Neural cell (in vitro differentiated cells): Measurements from ENCODE around the gene CDCP1. TPM values are rescaled to one million over a fixed set of nuclear protein-coding genes. Genes with fewer than 3 reads are reported as not detected.

Source experiments
- H2AFZ ChIP-seq: fragments of 200-600, 300-800 bp; sonication (generic), shearing (Covaris generic); 2 replicates; pipeline ENCODE4 v1.6.0; 2014; ENCODE audit warnings: low read depth, mild to moderate bottlenecking, antibody characterized with exemption, low read length, moderate library complexity
- H3F3A ChIP-seq: fragments of 200-600 bp; shearing (Covaris generic); 2 replicates; pipeline ENCODE4 v1.6.1; 2016; ENCODE audit warnings: mild to moderate bottlenecking, moderate library complexity, mixed read lengths, antibody characterized with exemption, low read length; ENCODE audit not compliant: insufficient read depth, poor library complexity, severe bottlenecking
- H3K27ac ChIP-seq: fragments of 200-600, 300-800 bp; sonication (generic), shearing (Covaris generic); 2 replicates; pipeline ENCODE4 v1.5.1; 2014; ENCODE audit warnings: mild to moderate bottlenecking, low read length, moderate library complexity
- H3K27me3 ChIP-seq: fragments of 300-800, 200-600 bp; sonication (generic), shearing (Covaris generic); 2 replicates; pipeline ENCODE4 v1.6.0; 2014; ENCODE audit warnings: mild to moderate bottlenecking, low read depth, low read length, moderate library complexity; ENCODE audit not compliant: insufficient read depth
- H3K36me3 ChIP-seq: fragments of 300-800, 200-600 bp; sonication (generic), shearing (Covaris generic); 2 replicates; pipeline ENCODE4 v1.5.1; 2014; ENCODE audit warnings: mild to moderate bottlenecking, antibody characterized with exemption, low read length, moderate library complexity; ENCODE audit not compliant: insufficient read depth
- H3K4me2 ChIP-seq: fragments of 300-800, 200-600 bp; sonication (generic), shearing (Covaris generic); 2 replicates; pipeline ENCODE4 v1.6.0; 2014; ENCODE audit warnings: mild to moderate bottlenecking, low read length
- H3K4me3 ChIP-seq: fragments of 300-800, 200-600 bp; sonication (generic), shearing (Covaris generic); 2 replicates; pipeline ENCODE4 v1.5.1; 2014; ENCODE audit warnings: mild to moderate bottlenecking, low read length, moderate library complexity
- H3K79me2 ChIP-seq: fragments of 200-600 bp; shearing (Covaris generic); replicated peaks from 2 replicates; pipeline ENCODE4 v1.6.0; 2014; ENCODE audit warnings: mild to moderate bottlenecking, low read length, moderate library complexity; ENCODE audit not compliant: insufficient read depth
- H3K9ac ChIP-seq: fragments of 300-800, 200-600 bp; sonication (generic), shearing (Covaris generic); 2 replicates; pipeline ENCODE4 v1.6.1; 2016; ENCODE audit warnings: mild to moderate bottlenecking, low read length, mixed read lengths
- H3K9me2 ChIP-seq: fragments of 200-600 bp; shearing (Covaris generic); 2 replicates; pipeline ENCODE4 v1.6.1; 2016; ENCODE audit warnings: mild to moderate bottlenecking, low read length, mixed read lengths; ENCODE audit not compliant: insufficient read depth
- H3K9me3 ChIP-seq: fragments of 200-600, 300-800 bp; sonication (generic), shearing (Covaris generic); 2 replicates; pipeline ENCODE4 v1.6.1; 2016; ENCODE audit warnings: mild to moderate bottlenecking, mixed run types, low read length, moderate library complexity, mixed read lengths
- H4K20me1 ChIP-seq: fragments of 200-600 bp; shearing (Covaris generic); 2 replicates; pipeline ENCODE4 v1.6.1; 2016; ENCODE audit warnings: mild to moderate bottlenecking, mixed run types; ENCODE audit not compliant: insufficient read depth
- CTCF ChIP-seq: fragments of 450-650 bp; IDR thresholded peaks from 2 replicates; pipeline ENCODE4 v1.5.1; 2014; ENCODE audit warnings: antibody characterized with exemption, mild to moderate bottlenecking, moderate library complexity; ENCODE audit not compliant: poor library complexity, severe bottlenecking
- EP300 ChIP-seq: fragments of 450-650 bp; conservative IDR thresholded peaks from 2 replicates; pipeline ENCODE4 v1.6.1; 2014; ENCODE audit warnings: antibody characterized with exemption, mild to moderate bottlenecking, moderate library complexity; ENCODE audit not compliant: poor library complexity, severe bottlenecking
- EZH2 ChIP-seq: fragments of 200-600, 300-800 bp; shearing (Covaris generic), sonication (generic); IDR thresholded peaks from 2 replicates; pipeline ENCODE4 v1.6.1; 2014; ENCODE audit warnings: antibody characterized with exemption, low read length, borderline replicate concordance, mild to moderate bottlenecking; ENCODE audit not compliant: insufficient read depth, poor library complexity, severe bottlenecking
- MXI1 ChIP-seq: fragments of 450-650 bp; conservative IDR thresholded peaks from 2 replicates; pipeline ENCODE4 v1.6.1; 2014; ENCODE audit warnings: antibody characterized with exemption, mild to moderate bottlenecking; ENCODE audit not compliant: poor library complexity, severe bottlenecking
- POLR2AphosphoS5 ChIP-seq: IDR thresholded peaks from 2 replicates; pipeline ENCODE4 v1.6.1; 2012
- RAD21 ChIP-seq: fragments of 450-650 bp; conservative IDR thresholded peaks from 2 replicates; pipeline ENCODE4 v1.6.1; 2014; ENCODE audit warnings: antibody characterized with exemption, mild to moderate bottlenecking, moderate library complexity
- REST ChIP-seq: IDR thresholded peaks from 2 replicates; pipeline ENCODE4 v1.6.1; 2012; ENCODE audit warnings: borderline replicate concordance
- SMC3 ChIP-seq: fragments of 450-650 bp; conservative IDR thresholded peaks from 2 replicates; pipeline ENCODE4 v1.6.1; 2014; ENCODE audit warnings: antibody characterized with exemption, mild to moderate bottlenecking, moderate library complexity; ENCODE audit not compliant: poor library complexity
- TAF1 ChIP-seq: IDR thresholded peaks from 2 replicates; pipeline ENCODE4 v1.6.1; 2012; ENCODE audit warnings: low read depth
- polyA plus RNA-seq: library from polyadenylated mRNA; depleted of rRNA; stranded (reverse); fragments of >200 nt; gene quantifications from 2 replicates; pipeline ENCODE4 v1.2.3, GENCODE V29; 2014

The CDCP1 gene
- polyA plus RNA-seq, 1 donor from 2014 or later, result not detected

DNA sequence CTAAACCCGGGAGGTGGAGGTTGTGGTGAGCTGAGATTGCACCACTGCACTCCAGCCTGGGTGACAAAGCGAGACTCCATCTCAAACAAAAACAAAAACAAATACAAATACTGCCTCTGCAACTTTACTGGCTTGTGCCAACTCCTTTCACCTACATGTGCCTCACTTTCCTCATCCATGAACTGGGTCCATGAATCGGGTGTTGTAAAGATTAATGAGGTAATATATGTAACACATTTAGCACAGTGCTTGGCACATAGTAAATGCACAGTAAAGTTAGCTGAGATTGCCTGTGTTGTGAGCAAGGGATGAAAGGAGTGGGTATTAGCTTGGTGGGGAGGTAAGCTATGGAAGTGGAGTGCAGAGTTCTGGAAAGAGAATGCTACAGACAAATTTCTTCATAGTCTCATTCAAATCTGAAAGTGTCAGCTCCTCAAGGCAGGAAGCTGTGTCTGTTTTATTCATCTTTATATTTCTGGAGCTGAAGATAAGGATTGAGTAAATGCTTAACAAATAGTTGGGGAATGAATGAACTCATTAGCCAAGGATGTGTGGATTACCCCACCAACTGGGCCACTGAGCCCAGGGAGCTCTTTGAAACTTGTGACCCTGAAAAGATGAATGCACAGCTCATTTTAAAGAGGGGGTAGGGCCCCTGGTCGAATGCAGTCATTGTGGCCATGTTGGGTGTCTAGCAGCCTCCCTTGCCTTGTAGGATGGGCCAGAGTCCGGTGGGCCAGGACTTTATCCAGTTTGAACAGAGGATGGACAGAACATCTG is 7.7 kb upstream of the CDCP1 start:
- no peaks in the 10 kb centered on the region for H3K9me3 ChIP-seq
- no peaks in the 10 kb centered on the region for H3K79me2 ChIP-seq
- H3K27ac ChIP-seq, result no peak overlapping the region
- H3F3A ChIP-seq, result no peaks in the 10 kb centered on the region
- peaks cover 2% of the 10 kb centered on the region for H3K27me3 ChIP-seq
- H3K9me2 ChIP-seq, result no peaks in the 10 kb centered on the region
- H3K4me3 ChIP-seq, result no peak overlapping the region
- TF ChIP-seq EP300 (no peak), MXI1 (no peak), CTCF (no peak), REST (no peak)
- H3K4me2 ChIP-seq, result no peak overlapping the region
- H4K20me1 ChIP-seq, result no peaks in the 10 kb centered on the region
- H3K9ac ChIP-seq, result no peak overlapping the region
- no peak overlapping the region for H2AFZ ChIP-seq
- H3K36me3 ChIP-seq, result no peaks in the 10 kb centered on the region

GRCh38 chr3:45152307-45152706 is 6.1 kb upstream of the CDCP1 start:
- Histone ChIP-seq H3K9me3 (no peaks in the 10 kb centered on the region), H3K4me2 (no peak overlapping the region)

More at GRCh38 chr3:45152307-45152706, 6.1 kb upstream of the CDCP1 start:
- Histone ChIP-seq H2AFZ (no peak overlapping the region), H3K27me3 (peaks cover 14% of the 10 kb centered on the region), H3K4me3 (no peak overlapping the region), H3F3A (no peaks in the 10 kb centered on the region), H3K79me2 (no peaks in the 10 kb centered on the region), H3K9me2 (no peaks in the 10 kb centered on the region), H4K20me1 (no peaks in the 10 kb centered on the region), H3K9ac (no peak overlapping the region), H3K36me3 (no peaks in the 10 kb centered on the region), H3K27ac (no peak overlapping the region)
- no peak for TF ChIP-seq SMC3
- TF ChIP-seq REST, result no peak
- no peak for TF ChIP-seq CTCF
- no peak for TF ChIP-seq POLR2AphosphoS5
- TF ChIP-seq TAF1, result no peak
- TF ChIP-seq RAD21, result no peak
- TF ChIP-seq EP300, result no peak
- TF ChIP-seq MXI1, result no peak
- no peak for TF ChIP-seq EZH2
